Smooth muscle cell (in vitro differentiated cells): ENCODE results near the gene ADTRP. TPM values are rescaled to one million over a fixed set of nuclear protein-coding genes. Genes with fewer than 3 reads are reported as not detected.

ENCODE experiments used
- DNase-seq: peaks from one replicate; lab custom pipeline; 2025; ENCODE audit not compliant: unreplicated experiment; lab: John Stamatoyannopoulos, UW
- H2AFZ ChIP-seq: fragments of 200-600 bp; sonication (generic); 2 replicates; pipeline ENCODE4 v1.6.0; 2016; ENCODE audit warnings: antibody characterized with exemption, low read depth, mild to moderate bottlenecking
- H3F3A ChIP-seq: fragments of 200-600 bp; sonication (generic); 2 replicates; pipeline ENCODE4 v1.6.0; 2017; ENCODE audit warnings: antibody characterized with exemption, low read depth
- H3K27ac ChIP-seq: fragments of 200-600 bp; sonication (generic); 2 replicates; pipeline ENCODE4 v1.5.1; 2016; ENCODE audit warnings: low read depth, mild to moderate bottlenecking
- H3K27me3 ChIP-seq: fragments of 200-600 bp; sonication (generic); 2 replicates; pipeline ENCODE4 v1.6.1; 2016; ENCODE audit warnings: low read depth, mild to moderate bottlenecking
- H3K36me3 ChIP-seq: fragments of 200-600 bp; sonication (generic); 2 replicates; pipeline ENCODE4 v1.5.1; 2016; ENCODE audit warnings: low read depth
- H3K4me1 ChIP-seq: fragments of 200-600 bp; sonication (generic); 2 replicates; pipeline ENCODE4 v1.5.1; 2016; ENCODE audit warnings: low read depth
- H3K4me2 ChIP-seq: fragments of 200-600 bp; sonication (generic); 2 replicates; pipeline ENCODE4 v1.6.0; 2016; ENCODE audit warnings: mild to moderate bottlenecking
- H3K4me3 ChIP-seq: fragments of 200-600 bp; sonication (generic); 2 replicates; pipeline ENCODE4 v1.5.1; 2016; ENCODE audit warnings: mild to moderate bottlenecking
- H3K79me2 ChIP-seq: fragments of 200-600 bp; sonication (generic); 2 replicates; pipeline ENCODE4 v1.6.0; 2016; ENCODE audit warnings: low read depth, mild to moderate bottlenecking
- H3K9ac ChIP-seq: fragments of 200-600 bp; sonication (generic); 2 replicates; pipeline ENCODE4 v1.6.0; 2016; ENCODE audit warnings: low read depth
- H3K9me3 ChIP-seq: fragments of 200-600 bp; sonication (generic); replicated peaks from 2 replicates; pipeline ENCODE4 v1.5.1; 2016; ENCODE audit warnings: low read depth
- H4K20me1 ChIP-seq: fragments of 200-600 bp; sonication (generic); 2 replicates; pipeline ENCODE4 v1.6.0; 2016; ENCODE audit warnings: low read depth
- CTCF ChIP-seq: fragments of 200-600 bp; sonication (generic); IDR thresholded peaks from 2 replicates; pipeline ENCODE4 v1.5.1; 2017; ENCODE audit warnings: borderline replicate concordance, mild to moderate bottlenecking, antibody characterized with exemption; ENCODE audit not compliant: insufficient read depth, poor library complexity, severe bottlenecking
- WGBS: methylation state at CpG from one replicate; pipeline ENCODE4 v1.1.7; 2016; ENCODE audit warnings: low lambda C conversion rate; 5-methylcytosine and 5-hydroxymethylcytosine counted together
- polyA plus RNA-seq: library from polyadenylated mRNA; unstranded; fragments of >200 nt; fragmentation: Nextera tagmentation; extraction: Ambion mirVana; gene quantifications from 2 replicates; pipeline ENCODE4 v1.2.1, GENCODE V29; 2016
- total RNA-seq: library from RNA; depleted of rRNA; stranded (reverse); fragments of >200 nt; gene quantifications from 2 replicates; pipeline ENCODE4 v1.2.3, GENCODE V29; 2014

ADTRP gene
- total and polyA plus RNA-seq, 2 experiments from 2014 or later: 0.67 to 1.1 TPM

- no peaks in the 10 kb centered on the region for H4K20me1 ChIP-seq
- H3K4me1 ChIP-seq: peaks cover 21% of the 10 kb centered on the region
- H3K27ac ChIP-seq: peak overlapping the region; percentile 82
- no peaks in the 10 kb centered on the region for H3K79me2 ChIP-seq
- H3K9ac ChIP-seq: peak overlapping the region; percentile 4
- no peaks in the 10 kb centered on the region for H3F3A ChIP-seq
- H3K4me3 ChIP-seq: no peak overlapping the region
- H3K27me3 ChIP-seq: no peaks in the 10 kb centered on the region
- no peaks in the 10 kb centered on the region for H3K9me3 ChIP-seq
- no peak for TF ChIP-seq CTCF
- no peak for DNase-seq
- H3K36me3 ChIP-seq: no peaks in the 10 kb centered on the region
- peak overlapping the region; percentile 67 for H3K4me2 ChIP-seq
- no peak overlapping the region for H2AFZ ChIP-seq
- WGBS: 92% methylated on average over 4 of the region's 4 CpGs
Observed at GRCh38 chr6:11814819-11815218, 36.2 kb upstream of the ADTRP start.

GRCh38 chr6:11814106-11814505 is 35.5 kb upstream of the ADTRP start:
- Histone ChIP-seq H3K9me3 (no peaks in the 10 kb centered on the region), H3F3A (peaks cover 6% of the 10 kb centered on the region), H3K9ac (no peak overlapping the region), H2AFZ (no peak overlapping the region), H3K4me3 (no peak overlapping the region), H3K27me3 (no peaks in the 10 kb centered on the region), H4K20me1 (no peaks in the 10 kb centered on the region), H3K4me2 (no peak overlapping the region), H3K27ac (peak overlapping the region; percentile 82), H3K79me2 (no peaks in the 10 kb centered on the region), H3K36me3 (no peaks in the 10 kb centered on the region), H3K4me1 (peaks cover 21% of the 10 kb centered on the region)
- WGBS: 89% methylated on average over 2 of the region's 2 CpGs
- no peak for DNase-seq
- TF ChIP-seq CTCF: no peak

- H3K9ac ChIP-seq: no peak overlapping the region
- no peak overlapping the region for H3K27ac ChIP-seq
- H4K20me1 ChIP-seq: no peaks in the 10 kb centered on the region
- H3K36me3 ChIP-seq: no peaks in the 10 kb centered on the region
- H3F3A ChIP-seq: peaks cover 8% of the 10 kb centered on the region
- no peaks in the 10 kb centered on the region for H3K27me3 ChIP-seq
- H3K4me3 ChIP-seq: no peak overlapping the region
- 88% methylated on average over 4 of the region's 4 CpGs for WGBS
- peaks cover 21% of the 10 kb centered on the region for H3K4me1 ChIP-seq
- TF ChIP-seq CTCF: no peak
- H3K9me3 ChIP-seq: no peaks in the 10 kb centered on the region
- H3K79me2 ChIP-seq: no peaks in the 10 kb centered on the region
- H3K4me2 ChIP-seq: no peak overlapping the region
- no peak for DNase-seq
- H2AFZ ChIP-seq: no peak overlapping the region
Observed at GRCh38 chr6:11813606-11814005, 35.0 kb upstream of the ADTRP start.

- H3K4me1 ChIP-seq: peaks cover 21% of the 10 kb centered on the region
- no peaks in the 10 kb centered on the region for H3K36me3 ChIP-seq
- H3K27me3 ChIP-seq: no peaks in the 10 kb centered on the region
- WGBS: 89% methylated on average over 2 of the region's 2 CpGs
- H3K9me3 ChIP-seq: no peaks in the 10 kb centered on the region
- peaks cover 8% of the 10 kb centered on the region for H3F3A ChIP-seq
- no peak overlapping the region for H3K4me3 ChIP-seq
- no peak overlapping the region for H3K9ac ChIP-seq
- no peak for TF ChIP-seq CTCF
- no peak overlapping the region for H2AFZ ChIP-seq
- H3K27ac ChIP-seq: no peak overlapping the region
- H3K4me2 ChIP-seq: no peak overlapping the region
- no peaks in the 10 kb centered on the region for H4K20me1 ChIP-seq
- no peak for DNase-seq
- no peaks in the 10 kb centered on the region for H3K79me2 ChIP-seq
Observed at GRCh38 chr6:11812951-11813350, 34.3 kb upstream of the ADTRP start.
